Measurements from ENCODE around the gene MAN2B2.
"Not testable (repeated sequence)": the region's sequence is repeated elsewhere in the genome, so short reads cannot be mapped to it uniquely, and the experiment has no call there.

The MAN2B2 gene

GRCh38 chr4:6617246-6617645 is 42.3 kb downstream of the MAN2B2 start:
- no peak for DNase-seq (ENCODE audit: low spot score)

GRCh38 chr4:6618386-6619115 is 43.6 kb downstream of the MAN2B2 start:
- DNase-seq (ENCODE audit: low spot score), result no peak

GRCh38 chr4:6619116-6619465 is 44.1 kb downstream of the MAN2B2 start:
- DNase-seq (ENCODE audit: low spot score), result no peak

GRCh38 chr4:6619466-6620255 is 44.7 kb downstream of the MAN2B2 start:
- no peak for DNase-seq (ENCODE audit: low spot score)

GRCh38 chr4:6620296-6620695 is 45.3 kb downstream of the MAN2B2 start:
- no peak for DNase-seq (ENCODE audit: low spot score)

GRCh38 chr4:6620891-6621555 is 46.0 kb downstream of the MAN2B2 start:
- DNase-seq (ENCODE audit: low spot score), result no peak

GRCh38 chr4:6621556-6621927 is 46.6 kb downstream of the MAN2B2 start:
- DNase-seq (ENCODE audit: low spot score), result no peak

GRCh38 chr4:6622744-6623143 is 47.8 kb downstream of the MAN2B2 start:
- DNase-seq (ENCODE audit: low spot score), result no peak

GRCh38 chr4:6625256-6625655 is 50.3 kb downstream of the MAN2B2 start:
- no peak for DNase-seq (ENCODE audit: low spot score)

GRCh38 chr4:6626066-6626465 is 51.1 kb downstream of the MAN2B2 start:
- DNase-seq (ENCODE audit: low spot score), result no peak

GRCh38 chr4:6627832-6628231 is 52.8 kb downstream of the MAN2B2 start:
- no peak for DNase-seq (ENCODE audit: low spot score)

- not testable (repeated sequence) for DNase-seq (ENCODE audit: low spot score)
Observed at GRCh38 chr4:6628484-6628883, 53.5 kb downstream of the MAN2B2 start.

- DNase-seq (ENCODE audit: low spot score), result no peak
Observed at GRCh38 chr4:6632125-6632524, 57.1 kb downstream of the MAN2B2 start.

- DNase-seq (ENCODE audit: low spot score), result no peak
Observed at GRCh38 chr4:6633091-6633906, 58.3 kb downstream of the MAN2B2 start.

GRCh38 chr4:6634746-6635145 is 59.8 kb downstream of the MAN2B2 start:
- DNase-seq (ENCODE audit: low spot score), result no peak

GRCh38 chr4:6639137-6639680 is 64.2 kb downstream of the MAN2B2 start:
- no peak for DNase-seq (ENCODE audit: low spot score)

GRCh38 chr4:6640292-6641163 is 65.5 kb downstream of the MAN2B2 start, which contains the start of gene MRFAP1:
MRFAP1 (plus strand) TSS chr4:6640685; CDS start chr4:6640863, 178 bp downstream.
- peak; percentile 97 for DNase-seq (ENCODE audit: low spot score)

GRCh38 chr4:6641164-6641970 is 66.4 kb downstream of the MAN2B2 start:
- DNase-seq (ENCODE audit: low spot score), result peak; percentile 75

- no peak for DNase-seq (ENCODE audit: low spot score)
Observed at GRCh38 chr4:6641971-6642320, 67.0 kb downstream of the MAN2B2 start.
